SK-N-SH treated with all-trans-retinoic acid at 6 μM for 48 hours (cell line): ENCODE data around the gene GREB1.

Source experiments
- BACH2 ChIP-seq: fragments of 250-450 bp; sonication (Bioruptor Pico); IDR thresholded peaks from 2 replicates; pipeline ENCODE4 v1.9.0; 2021; ENCODE audit warnings: mild to moderate bottlenecking, borderline replicate concordance
- ISL1 ChIP-seq: fragments of 250-450 bp; sonication (Bioruptor Pico); IDR thresholded peaks from 2 replicates; pipeline ENCODE4 v2.1.2; 2022; ENCODE audit warnings: mild to moderate bottlenecking, moderate library complexity
- TCF4 ChIP-seq: fragments of 250-450 bp; sonication (Bioruptor Pico); IDR thresholded peaks from 2 replicates; pipeline ENCODE4 v1.8.0; 2021; ENCODE audit warnings: mild to moderate bottlenecking, moderate library complexity, borderline replicate concordance
- TOX ChIP-seq: fragments of 250-450 bp; sonication (Bioruptor Pico); IDR thresholded peaks from 2 replicates; pipeline ENCODE4 v1.8.0; 2021; ENCODE audit warnings: mild to moderate bottlenecking, moderate library complexity, borderline replicate concordance
- ZC3H10 ChIP-seq: fragments of 250-450 bp; sonication (Bioruptor Pico); IDR thresholded peaks from 2 replicates; pipeline ENCODE4 v1.5.1; 2021; ENCODE audit warnings: mild to moderate bottlenecking, moderate library complexity
- ZFP3 ChIP-seq: fragments of 250-450 bp; sonication (Bioruptor Pico); IDR thresholded peaks from 2 replicates; pipeline ENCODE4 v1.5.0; 2020; ENCODE audit warnings: mild to moderate bottlenecking, moderate library complexity
- ZFP30 ChIP-seq: fragments of 450-650 bp; formaldehyde crosslinking; IDR thresholded peaks from 2 replicates; pipeline ENCODE4 v1.5.0; 2022; ENCODE audit warnings: mild to moderate bottlenecking, moderate library complexity
- TF ChIP-seq, protein P1 (sequence below): fragments of 250-450 bp; sonication (Bioruptor Pico); IDR thresholded peaks from 2 replicates; pipeline ENCODE4 v1.5.0; 2020; ENCODE audit warnings: mild to moderate bottlenecking, moderate library complexity
- TF ChIP-seq, protein P2 (sequence below): fragments of 250-450 bp; sonication (Bioruptor Pico); IDR thresholded peaks from 2 replicates; pipeline ENCODE4 v1.5.1; 2020; ENCODE audit warnings: low read depth, mild to moderate bottlenecking, moderate library complexity
- TF ChIP-seq, protein P3 (sequence below): fragments of 250-450 bp; sonication (Bioruptor Pico); IDR thresholded peaks from 2 replicates; pipeline ENCODE4 v1.5.1; 2021; ENCODE audit warnings: mild to moderate bottlenecking, moderate library complexity
- TF ChIP-seq, protein P4 (sequence below): fragments of 250-450 bp; sonication (Bioruptor Pico); IDR thresholded peaks from 2 replicates; pipeline ENCODE4 v1.8.0; 2020; ENCODE audit warnings: mild to moderate bottlenecking, moderate library complexity, borderline replicate concordance
- TF ChIP-seq, protein P5 (sequence below): fragments of 250-450 bp; sonication (Bioruptor Pico); IDR thresholded peaks from 2 replicates; pipeline ENCODE4 v1.8.0; 2021; ENCODE audit warnings: low read depth, mild to moderate bottlenecking, moderate library complexity, borderline replicate concordance

DNA sequence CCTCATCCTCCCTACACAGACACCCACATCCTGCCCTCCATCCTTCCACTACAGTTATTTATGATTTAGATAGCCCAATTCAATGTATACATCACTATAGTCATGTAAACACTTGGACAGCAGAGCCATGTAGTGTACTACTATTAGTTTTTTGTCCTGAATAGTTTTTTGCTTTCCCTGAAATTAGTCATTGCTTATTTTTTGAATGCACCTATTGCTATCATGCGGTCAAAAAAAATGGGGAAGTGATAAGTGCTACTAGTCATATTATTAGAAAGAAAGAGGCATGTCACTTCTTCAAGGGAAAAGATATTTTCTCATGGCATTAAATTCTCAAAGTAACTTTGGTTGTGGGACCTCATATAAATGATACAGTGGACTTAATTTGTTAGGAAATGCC is 6.8 kb upstream of the GREB1 start:
- TF ChIP-seq ZC3H10 (CRISPR knock-in tag) (no peak), ZFP30 (CRISPR knock-in tag) (no peak), TOX (CRISPR knock-in tag) (no peak), TCF4 (no peak), BACH2 (CRISPR knock-in tag) (no peak), ZFP3 (no peak), ISL1 (CRISPR knock-in tag) (no peak)
- TF ChIP-seq, protein P1, sequence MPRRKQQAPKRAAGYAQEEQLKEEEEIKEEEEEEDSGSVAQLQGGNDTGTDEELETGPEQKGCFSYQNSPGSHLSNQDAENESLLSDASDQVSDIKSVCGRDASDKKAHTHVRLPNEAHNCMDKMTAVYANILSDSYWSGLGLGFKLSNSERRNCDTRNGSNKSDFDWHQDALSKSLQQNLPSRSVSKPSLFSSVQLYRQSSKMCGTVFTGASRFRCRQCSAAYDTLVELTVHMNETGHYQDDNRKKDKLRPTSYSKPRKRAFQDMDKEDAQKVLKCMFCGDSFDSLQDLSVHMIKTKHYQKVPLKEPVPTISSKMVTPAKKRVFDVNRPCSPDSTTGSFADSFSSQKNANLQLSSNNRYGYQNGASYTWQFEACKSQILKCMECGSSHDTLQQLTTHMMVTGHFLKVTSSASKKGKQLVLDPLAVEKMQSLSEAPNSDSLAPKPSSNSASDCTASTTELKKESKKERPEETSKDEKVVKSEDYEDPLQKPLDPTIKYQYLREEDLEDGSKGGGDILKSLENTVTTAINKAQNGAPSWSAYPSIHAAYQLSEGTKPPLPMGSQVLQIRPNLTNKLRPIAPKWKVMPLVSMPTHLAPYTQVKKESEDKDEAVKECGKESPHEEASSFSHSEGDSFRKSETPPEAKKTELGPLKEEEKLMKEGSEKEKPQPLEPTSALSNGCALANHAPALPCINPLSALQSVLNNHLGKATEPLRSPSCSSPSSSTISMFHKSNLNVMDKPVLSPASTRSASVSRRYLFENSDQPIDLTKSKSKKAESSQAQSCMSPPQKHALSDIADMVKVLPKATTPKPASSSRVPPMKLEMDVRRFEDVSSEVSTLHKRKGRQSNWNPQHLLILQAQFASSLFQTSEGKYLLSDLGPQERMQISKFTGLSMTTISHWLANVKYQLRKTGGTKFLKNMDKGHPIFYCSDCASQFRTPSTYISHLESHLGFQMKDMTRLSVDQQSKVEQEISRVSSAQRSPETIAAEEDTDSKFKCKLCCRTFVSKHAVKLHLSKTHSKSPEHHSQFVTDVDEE (CRISPR knock-in tag), result no peak
- TF ChIP-seq, protein P2, sequence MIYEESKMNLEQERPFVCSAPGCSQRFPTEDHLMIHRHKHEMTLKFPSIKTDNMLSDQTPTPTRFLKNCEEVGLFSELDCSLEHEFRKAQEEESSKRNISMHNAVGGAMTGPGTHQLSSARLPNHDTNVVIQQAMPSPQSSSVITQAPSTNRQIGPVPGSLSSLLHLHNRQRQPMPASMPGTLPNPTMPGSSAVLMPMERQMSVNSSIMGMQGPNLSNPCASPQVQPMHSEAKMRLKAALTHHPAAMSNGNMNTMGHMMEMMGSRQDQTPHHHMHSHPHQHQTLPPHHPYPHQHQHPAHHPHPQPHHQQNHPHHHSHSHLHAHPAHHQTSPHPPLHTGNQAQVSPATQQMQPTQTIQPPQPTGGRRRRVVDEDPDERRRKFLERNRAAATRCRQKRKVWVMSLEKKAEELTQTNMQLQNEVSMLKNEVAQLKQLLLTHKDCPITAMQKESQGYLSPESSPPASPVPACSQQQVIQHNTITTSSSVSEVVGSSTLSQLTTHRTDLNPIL, result no peak
- TF ChIP-seq, protein P3, sequence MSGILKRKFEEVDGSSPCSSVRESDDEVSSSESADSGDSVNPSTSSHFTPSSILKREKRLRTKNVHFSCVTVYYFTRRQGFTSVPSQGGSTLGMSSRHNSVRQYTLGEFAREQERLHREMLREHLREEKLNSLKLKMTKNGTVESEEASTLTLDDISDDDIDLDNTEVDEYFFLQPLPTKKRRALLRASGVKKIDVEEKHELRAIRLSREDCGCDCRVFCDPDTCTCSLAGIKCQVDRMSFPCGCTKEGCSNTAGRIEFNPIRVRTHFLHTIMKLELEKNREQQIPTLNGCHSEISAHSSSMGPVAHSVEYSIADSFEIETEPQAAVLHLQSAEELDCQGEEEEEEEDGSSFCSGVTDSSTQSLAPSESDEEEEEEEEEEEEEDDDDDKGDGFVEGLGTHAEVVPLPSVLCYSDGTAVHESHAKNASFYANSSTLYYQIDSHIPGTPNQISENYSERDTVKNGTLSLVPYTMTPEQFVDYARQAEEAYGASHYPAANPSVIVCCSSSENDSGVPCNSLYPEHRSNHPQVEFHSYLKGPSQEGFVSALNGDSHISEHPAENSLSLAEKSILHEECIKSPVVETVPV (CRISPR knock-in tag), result no peak
- TF ChIP-seq, protein P4, sequence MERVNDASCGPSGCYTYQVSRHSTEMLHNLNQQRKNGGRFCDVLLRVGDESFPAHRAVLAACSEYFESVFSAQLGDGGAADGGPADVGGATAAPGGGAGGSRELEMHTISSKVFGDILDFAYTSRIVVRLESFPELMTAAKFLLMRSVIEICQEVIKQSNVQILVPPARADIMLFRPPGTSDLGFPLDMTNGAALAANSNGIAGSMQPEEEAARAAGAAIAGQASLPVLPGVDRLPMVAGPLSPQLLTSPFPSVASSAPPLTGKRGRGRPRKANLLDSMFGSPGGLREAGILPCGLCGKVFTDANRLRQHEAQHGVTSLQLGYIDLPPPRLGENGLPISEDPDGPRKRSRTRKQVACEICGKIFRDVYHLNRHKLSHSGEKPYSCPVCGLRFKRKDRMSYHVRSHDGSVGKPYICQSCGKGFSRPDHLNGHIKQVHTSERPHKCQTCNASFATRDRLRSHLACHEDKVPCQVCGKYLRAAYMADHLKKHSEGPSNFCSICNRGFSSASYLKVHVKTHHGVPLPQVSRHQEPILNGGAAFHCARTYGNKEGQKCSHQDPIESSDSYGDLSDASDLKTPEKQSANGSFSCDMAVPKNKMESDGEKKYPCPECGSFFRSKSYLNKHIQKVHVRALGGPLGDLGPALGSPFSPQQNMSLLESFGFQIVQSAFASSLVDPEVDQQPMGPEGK, result no peak
- TF ChIP-seq, protein P5, sequence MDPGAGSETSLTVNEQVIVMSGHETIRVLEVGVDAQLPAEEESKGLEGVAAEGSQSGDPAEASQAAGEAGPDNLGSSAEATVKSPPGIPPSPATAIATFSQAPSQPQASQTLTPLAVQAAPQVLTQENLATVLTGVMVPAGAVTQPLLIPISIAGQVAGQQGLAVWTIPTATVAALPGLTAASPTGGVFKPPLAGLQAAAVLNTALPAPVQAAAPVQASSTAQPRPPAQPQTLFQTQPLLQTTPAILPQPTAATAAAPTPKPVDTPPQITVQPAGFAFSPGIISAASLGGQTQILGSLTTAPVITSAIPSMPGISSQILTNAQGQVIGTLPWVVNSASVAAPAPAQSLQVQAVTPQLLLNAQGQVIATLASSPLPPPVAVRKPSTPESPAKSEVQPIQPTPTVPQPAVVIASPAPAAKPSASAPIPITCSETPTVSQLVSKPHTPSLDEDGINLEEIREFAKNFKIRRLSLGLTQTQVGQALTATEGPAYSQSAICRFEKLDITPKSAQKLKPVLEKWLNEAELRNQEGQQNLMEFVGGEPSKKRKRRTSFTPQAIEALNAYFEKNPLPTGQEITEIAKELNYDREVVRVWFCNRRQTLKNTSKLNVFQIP, result no peak
